Iris pigment epithelial cell (primary cell): Measurements from ENCODE around the gene ARID3B.
"Not testable (repeated sequence)": the region's sequence is repeated elsewhere in the genome, so short reads cannot be mapped to it uniquely, and the experiment has no call there.

Source experiments
- DNase-seq: peaks from one replicate; pipeline ENCODE4 v3.0.0-alpha.2; 2011; ENCODE audit warnings: low read depth

The ARID3B gene

DNA sequence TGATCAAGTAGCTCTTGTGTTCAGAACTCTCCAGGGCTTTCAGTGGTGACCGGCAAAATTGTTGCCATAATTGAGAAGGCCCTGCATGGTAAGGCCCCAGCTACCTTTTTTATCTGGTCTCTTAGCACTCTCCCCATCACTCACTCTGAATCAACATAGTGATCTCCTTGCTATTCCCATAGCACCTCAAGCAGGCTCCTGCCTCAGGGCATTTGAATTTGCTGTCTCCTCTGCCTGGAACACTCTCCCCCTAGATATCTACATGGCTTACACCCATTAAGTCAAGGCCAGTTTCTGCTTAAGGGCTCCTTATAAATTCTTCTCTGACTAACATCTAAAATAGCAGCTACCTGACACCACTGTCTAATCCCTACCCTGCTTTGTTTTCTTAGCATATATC, 3.3 kb upstream of the ARID3B start:
- DNase-seq: no peak

DNA sequence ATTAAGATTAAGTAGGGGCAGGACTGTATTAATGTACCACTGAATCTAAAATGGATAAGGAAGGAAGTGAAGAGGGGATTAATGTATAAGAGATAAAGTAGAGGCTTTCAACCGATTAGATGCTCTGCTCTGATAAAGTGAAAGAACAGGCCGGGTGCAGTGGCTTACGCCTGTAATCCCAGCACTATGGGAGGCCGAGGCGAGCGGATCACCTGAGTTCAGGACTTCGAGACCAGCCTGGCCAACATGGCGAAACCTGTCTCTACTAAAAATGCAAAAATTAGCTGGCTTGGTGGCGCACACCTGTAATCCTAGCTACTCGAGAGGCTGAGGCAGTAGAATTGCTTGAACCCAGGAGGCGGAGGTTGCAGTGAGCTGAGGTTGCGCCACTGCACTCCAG, 1.5 kb upstream of the ARID3B start:
- not testable (repeated sequence) for DNase-seq

DNA sequence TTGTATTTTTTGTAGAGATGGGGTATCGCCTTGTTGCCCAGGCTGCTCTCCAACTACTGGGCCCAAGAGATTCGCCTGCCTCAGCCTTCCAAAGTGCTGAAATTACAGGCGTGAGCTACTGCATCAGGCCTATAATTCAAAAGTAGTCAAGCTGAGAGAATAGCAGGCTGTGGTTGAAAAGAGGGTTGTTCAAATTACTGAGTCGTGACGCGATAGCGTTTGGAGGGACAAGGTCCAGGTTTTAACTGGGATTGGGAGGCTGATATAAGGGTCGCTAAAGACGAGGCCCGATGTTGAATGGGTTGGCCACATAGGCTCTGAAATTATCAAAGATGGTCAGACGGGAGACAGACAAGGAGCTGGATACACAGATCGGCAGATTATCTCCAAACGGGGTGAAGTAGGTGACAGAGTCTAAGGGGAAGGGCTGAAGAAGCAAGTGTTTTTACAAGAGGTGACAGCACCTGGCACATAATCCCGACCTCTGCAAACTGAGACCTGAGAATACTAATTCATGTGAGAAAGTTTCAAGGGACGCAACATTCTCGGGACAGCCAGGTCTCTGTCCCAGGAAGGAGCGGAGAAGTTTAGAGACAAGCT, 759 bp upstream of the ARID3B start:
- peak; percentile 35 for DNase-seq

DNA sequence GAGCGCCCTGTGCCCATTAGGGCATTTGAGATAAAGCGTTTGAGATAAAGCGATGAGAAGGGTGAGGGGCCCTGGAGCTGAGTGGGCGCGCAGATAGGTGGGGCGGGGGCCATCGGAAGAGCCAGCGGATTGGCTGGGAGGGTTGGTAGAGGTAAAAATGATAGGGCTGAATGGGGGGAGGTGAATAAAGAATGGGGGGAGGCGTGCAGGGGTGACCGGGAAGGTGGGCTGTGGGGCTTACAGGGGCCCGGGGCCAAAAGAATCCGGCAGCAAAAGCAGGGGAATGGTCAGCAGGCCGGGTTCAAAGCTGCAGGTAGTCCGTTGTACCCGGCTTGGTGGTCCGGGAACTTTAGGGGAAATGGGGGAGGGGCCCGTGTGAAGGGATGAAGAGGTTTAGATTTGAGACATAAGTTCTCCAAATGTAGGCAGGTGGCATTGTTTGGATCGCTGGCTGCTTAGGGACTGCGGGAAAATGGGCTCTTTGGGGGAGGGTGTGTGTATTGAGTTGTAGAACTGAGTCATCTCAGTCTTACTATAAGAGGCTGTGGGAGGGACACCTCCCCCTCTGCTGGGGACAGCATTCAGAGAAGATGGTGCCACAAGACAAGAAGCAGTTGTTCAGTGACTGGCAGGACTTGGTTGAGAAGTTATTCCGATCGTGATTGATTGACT, 610 bp downstream of the ARID3B start:
- DNase-seq: peak; percentile 51

DNA sequence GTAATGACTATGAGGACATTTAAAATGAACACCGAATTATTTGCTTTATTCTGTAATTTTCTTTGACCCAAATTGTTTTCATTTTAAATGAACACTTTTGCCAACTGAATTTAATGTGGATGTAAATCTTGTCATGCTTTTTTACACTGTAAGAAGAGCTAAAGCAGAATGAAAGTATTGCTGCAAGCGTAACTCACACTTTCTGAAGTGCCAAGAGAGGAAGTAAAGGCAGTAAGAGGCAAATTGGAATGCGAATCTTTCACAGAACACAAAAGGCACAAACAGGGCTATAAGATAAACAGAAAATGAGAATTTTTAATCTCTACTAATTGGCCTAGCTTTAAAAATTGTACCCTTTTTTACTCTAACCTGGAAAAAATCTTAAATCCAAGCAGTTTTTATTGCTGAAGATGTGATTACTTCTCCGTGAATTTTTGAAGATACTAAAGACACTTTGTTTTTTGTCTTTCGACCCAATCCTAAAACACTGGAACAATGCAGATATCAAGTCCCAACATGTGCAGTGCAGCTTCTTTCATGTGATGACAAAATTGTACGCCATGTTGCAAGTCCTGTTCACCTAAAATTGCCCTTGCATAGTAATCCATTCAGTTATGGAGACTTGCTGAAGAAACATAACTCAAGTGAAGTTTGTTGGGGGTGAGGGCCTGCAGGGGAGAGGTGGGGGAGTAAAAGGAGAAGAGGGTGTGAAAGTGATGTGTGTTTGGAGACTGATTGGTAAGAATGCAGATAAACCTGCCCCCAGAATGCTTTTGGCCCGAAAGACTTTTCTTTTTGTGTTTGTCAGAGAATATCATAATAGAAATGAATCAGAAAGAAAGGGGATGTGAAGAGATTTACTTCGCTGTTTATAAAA, 1.4 kb downstream of the ARID3B start:
- no peak for DNase-seq

- DNase-seq: no peak
These were observed 2.0 kb downstream of the ARID3B start for GRCh38 chr15:74543043-74543422.

- DNase-seq: no peak
These were observed 2.6 kb downstream of the ARID3B start for GRCh38 chr15:74543583-74543982.

DNA sequence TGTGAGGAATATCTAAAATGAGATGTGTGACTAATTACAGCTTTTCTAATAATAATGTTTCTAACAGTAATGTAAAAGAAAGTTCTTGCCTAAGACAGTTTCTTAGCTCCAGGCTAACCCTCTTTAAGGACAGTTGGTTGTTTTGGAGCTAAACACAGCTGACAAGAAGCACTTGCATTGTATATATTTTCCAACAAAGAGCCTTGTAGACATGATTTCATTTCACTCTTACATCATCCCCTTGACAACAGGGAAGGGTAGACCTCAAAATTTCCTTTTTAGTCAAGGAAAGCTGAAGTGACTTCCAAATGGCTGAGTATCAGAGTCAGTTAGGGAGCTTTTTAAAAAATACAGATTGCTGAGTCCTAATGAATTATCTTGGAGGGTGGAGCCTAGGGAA, 4.1 kb downstream of the ARID3B start:
- DNase-seq: no peak

DNA sequence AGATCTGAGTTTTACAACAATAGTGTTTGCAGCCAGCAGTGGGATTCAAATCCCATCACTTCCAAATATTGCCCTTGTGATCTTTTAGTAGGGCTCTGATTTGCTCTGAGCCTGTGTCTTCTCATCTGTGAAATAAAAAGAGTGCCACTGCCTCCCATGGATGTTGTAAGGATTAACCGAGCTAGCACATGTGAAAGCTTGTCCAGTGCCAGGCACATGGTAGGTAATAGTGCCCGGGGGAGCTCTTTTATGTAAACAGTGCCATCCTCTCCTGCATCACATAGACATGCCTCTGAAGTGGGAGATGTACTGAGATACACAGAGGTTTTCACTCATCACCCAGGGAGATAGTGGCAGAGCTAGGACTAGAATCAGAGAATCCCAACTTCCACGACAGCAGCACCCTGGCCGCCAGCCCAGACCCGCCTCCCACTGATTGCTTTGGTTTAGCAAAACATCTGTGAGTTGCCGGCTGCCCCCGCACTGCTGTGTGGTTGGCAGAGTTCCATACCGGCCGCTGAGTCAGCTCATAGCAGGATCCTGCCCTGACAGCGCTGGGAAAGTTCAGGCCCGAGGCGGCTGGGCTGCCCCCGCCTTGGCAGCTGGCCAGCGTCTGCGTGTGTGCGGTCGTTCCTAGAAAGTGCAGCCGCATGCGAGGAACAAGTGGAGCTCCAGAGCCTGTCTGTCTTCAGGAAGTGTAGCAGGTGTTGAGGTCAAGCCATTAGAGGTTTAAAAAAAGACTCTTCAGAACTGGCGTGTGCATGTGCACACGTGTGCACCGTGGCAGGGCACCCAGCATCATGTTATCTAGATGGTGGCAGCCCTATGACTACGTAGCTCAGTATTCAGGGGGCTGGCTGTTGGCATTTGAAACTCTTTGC, 5.0 kb downstream of the ARID3B start:
- DNase-seq: peak; percentile 100

DNA sequence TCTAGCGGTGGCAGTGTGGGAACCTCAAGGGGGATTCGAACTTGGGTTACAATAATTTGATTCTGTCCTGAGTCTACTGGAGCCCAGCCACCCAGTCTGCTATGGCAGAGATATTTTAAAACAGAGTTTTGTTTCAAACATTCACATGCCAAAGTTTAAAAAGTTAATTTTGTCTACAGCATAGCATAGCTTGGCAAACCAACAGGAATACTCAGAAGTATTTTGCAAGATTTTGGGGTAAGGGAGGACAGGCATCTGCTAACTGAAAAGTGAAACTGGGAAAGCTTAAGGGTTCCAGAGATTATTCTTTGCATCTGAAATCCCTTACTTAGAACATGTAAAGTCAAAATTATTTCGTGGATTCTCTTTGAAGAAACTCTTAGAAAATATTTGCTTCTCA, 6.6 kb downstream of the ARID3B start:
- no peak for DNase-seq

DNA sequence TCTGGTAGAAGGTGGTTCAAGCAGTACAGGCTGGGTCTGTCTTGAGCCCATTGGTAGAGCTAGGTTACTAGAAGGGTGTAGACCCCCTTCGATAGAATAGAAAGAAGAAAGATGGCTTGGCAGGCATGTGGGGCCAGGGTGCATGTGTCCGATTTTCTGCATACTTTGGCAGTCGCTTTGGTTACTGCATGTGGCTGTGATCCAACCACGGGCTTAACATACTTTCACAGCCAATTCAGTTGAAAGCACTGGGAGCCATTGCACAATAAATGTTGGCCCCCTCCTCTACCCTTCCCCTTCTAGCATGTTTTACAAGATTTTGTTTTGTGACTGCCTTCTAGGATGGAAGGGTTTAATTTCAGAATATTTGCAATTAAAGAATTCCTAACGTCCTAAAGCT, 7.2 kb downstream of the ARID3B start:
- DNase-seq: no peak

DNA sequence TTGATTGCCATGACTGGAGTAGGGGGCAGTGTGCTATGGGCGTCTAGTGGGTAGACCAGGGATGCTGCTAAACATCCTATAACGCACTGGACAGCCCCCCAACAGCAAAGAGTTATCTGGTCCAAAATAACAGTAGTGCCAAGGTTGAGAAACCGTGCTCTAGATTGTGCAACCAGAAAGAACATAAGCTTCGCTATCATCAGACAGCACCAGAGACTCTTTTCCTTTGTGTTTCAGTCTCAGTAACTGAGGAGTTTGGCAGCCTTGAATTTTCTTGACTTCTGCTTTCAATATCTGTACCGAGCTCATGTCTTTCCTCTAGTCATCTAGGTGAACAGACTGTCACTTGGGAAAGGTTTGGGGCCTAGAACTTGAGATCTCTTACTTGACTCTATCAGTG, 8.8 kb downstream of the ARID3B start:
- no peak for DNase-seq

- DNase-seq: no peak
These were observed 10.7 kb downstream of the ARID3B start for GRCh38 chr15:74551714-74552113.

- no peak for DNase-seq
These were observed 11.9 kb downstream of the ARID3B start for GRCh38 chr15:74552773-74553441.

DNA sequence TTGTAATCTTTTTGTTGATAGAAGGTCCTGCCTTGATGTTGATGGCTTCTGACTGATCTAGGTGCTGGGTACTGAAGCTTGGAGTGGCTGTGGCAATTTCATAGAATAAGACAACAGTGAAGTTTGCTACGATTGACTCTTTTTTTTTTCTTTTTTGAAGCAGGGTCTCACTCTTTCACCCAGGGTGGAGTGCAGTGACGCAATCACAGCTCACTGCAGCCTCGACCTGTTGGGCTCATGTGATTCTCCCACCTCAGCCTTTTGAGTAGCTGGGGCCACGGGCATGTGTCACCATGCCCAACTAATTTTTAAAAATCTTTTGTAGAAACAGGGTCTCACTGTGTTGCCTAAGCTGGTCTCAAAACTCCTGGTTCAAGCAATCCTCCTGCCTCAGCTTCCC, 14.2 kb downstream of the ARID3B start:
- DNase-seq: no peak

- no peak for DNase-seq
These were observed 17.7 kb downstream of the ARID3B start for GRCh38 chr15:74558706-74559105.

DNA sequence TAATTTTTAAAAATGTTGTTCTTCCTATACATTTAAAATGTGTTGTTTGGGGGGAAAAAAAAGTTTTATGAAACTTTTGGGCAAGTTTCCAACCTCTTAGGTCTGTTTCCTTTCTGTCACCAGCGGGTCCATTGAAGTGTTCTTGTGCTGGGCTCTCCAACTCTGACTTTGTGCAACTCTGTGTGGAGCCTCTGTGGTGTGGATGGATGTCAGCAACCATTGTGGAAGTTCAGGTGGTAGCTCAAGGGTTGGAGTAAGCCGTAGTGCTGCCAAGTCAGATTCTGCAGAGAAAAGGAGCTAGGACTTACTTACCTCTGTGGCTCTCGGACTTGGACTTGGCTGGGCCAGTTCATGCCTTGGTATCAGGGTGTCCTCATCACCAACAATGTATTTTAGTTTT, 22.4 kb downstream of the ARID3B start:
- DNase-seq: no peak

DNA sequence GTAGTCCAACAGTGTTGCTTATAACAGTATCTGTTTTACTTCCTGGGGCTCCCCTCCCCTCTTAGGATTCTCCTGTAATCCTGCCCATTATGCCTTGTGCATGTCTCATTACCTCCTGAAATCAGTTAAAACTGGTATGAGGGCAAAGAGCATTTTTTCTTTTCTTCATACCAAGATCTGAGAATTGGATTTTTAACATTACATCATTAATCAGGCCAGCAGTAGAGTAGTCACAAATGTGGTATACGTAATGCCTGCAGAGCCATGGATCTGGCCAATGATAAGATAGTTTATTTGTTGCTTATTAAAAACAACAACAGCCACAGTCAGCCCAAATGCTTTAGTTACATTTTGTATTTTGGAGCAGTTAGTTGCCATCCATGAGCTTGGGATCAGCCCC, 23.2 kb downstream of the ARID3B start:
- no peak for DNase-seq

DNA sequence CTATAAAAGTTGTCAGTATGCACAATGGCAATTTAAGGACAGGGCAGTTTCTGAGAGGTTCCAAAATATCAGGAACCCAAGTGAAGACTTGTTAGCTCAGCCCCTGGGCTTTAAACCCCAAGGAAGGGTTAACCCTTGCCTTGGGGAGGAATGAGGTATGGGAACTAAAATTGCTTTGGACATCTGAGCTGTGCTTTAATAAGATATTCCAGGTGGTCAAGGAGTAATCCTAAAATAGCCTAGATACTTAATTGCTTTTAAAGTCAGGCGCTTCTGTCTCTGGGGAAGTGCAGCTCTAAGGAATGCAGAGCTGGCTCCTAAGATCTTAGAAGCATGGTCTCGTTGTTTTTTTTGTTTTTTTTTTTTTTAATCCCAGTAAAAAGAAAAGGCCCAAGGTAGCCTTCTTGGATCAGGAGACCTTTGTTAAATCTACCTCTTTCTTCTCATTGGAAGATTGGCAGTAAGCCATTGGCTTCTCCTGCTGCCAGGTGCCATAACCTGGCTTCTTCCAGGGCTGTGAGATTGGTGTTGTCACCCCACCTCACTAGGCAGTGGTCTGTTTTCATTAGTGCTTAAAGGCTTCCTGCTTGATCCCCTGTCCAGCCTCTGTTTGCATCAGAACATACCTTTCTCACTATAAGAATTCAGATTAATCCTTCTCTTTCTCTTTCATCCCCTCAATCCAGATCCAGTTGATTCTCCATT, 24.5 kb downstream of the ARID3B start:
- DNase-seq: no peak

DNA sequence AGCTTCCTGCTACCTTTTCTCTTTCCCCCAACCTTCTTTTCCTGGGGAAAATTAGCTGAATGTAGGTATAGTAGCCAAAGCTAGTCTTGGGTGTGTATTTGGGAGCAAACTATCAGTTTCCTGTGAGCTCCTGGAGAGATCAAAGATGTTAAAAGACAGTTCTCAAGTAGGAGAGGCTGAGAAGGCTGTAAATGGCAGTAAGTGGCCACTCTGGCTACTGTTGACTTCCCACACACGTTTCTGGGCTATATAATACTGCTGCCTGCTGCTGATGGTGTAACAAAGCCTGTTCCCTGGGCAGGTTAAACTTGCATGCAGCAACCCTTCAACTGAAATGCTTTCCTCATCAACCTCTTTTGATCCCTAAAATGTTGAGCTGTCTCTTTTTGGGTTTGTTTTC, 27.6 kb downstream of the ARID3B start:
- DNase-seq: no peak

GRCh38 chr15:74569731-74570070, 28.7 kb downstream of the ARID3B start:
- DNase-seq: no peak
